GM23338 (cell line): ENCODE data around the gene SIK2.

ENCODE experiments used
- CTCF ChIP-seq, 2 experiments: fragments of 200-600 bp in 1 of 2; sonication (generic) in 1 of 2; conservative IDR thresholded peaks; 2 replicates each; pipeline versions ENCODE4 v1.5.1 to v1.6.1; 2016 to 2017; ENCODE audit warnings: antibody characterized with exemption in 2 of 2, low read depth in 2 of 2, mild to moderate bottlenecking in 2 of 2, moderate library complexity in 1 of 2
- EZH2 ChIP-seq: fragments of 200-600 bp; sonication (generic); IDR thresholded peaks from one replicate; pipeline ENCODE4 v1.8.0; 2017; ENCODE audit warnings: antibody characterized with exemption, mild to moderate bottlenecking, low read depth; ENCODE audit not compliant: unreplicated experiment
- JUNB ChIP-seq: IDR thresholded peaks from one replicate; pipeline ENCODE4 v1.6.1; 2016; ENCODE audit warnings: antibody characterized with exemption; ENCODE audit not compliant: unreplicated experiment
- POLR2AphosphoS5 ChIP-seq: IDR thresholded peaks from 2 replicates; pipeline ENCODE4 v1.6.1; 2016; ENCODE audit warnings: antibody characterized with exemption, low read depth

- TF ChIP-seq CTCF (conservative IDR thresholded peaks at IDR 0.05; ENCODE audit: low read depth in 2 of 2) (no peak), POLR2AphosphoS5 (no peak), JUNB (no peak), EZH2 (no peak)
Observed at GRCh38 chr11:111585371-111585770, 16.9 kb upstream of the SIK2 start.
